ENCODE results near the gene FSTL4.
"Not testable (repeated sequence)": the region's sequence is repeated elsewhere in the genome, so short reads cannot be mapped to it uniquely, and the experiment has no call there.

Gene FSTL4

DNA sequence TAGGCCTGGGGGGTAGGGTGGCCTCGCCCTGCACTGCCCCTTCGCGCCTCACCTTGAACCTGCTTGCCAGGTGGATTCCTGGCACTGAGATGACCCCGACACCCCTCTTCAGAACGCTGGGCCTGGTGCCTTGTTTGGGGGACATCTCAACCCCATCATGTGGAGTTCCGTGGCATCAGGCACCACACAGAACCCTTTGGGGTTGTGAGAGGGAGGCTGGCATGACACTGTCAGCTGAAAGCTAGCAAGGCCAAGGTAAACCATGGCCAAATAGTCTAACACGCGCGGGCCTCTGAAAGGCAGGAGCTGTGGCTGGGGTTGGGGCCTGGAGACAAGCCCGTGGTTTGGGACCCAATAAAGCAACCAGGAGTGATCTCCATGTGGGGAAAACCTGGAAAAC is 163.2 kb downstream of the FSTL4 start:
- DNase-seq = no peak
- Histone ChIP-seq H3K9ac (ENCODE audit: low read depth, low read length) (no peak overlapping the region), H3K4me3 (ENCODE audit: low read depth in 1 of 2, low read length in 2 of 2) (no peak overlapping the region), H3K27me3 (ENCODE audit: insufficient read depth, low read length, poor library complexity) (peaks cover 3% of the 10 kb centered on the region), H3K36me3 (ENCODE audit: insufficient read depth, low read length) (no peaks in the 10 kb centered on the region), H3K27ac (ENCODE audit: low read length) (no peak overlapping the region), H3K9me3 (ENCODE audit: insufficient read depth, low read length, severe bottlenecking) (no peaks in the 10 kb centered on the region), H4K20me1 (ENCODE audit: insufficient read depth, low read length) (no peaks in the 10 kb centered on the region), H3K4me1 (ENCODE audit: insufficient read depth, low read length) (no peaks in the 10 kb centered on the region), H2AFZ (ENCODE audit: low read depth, low read length) (no peak overlapping the region), H3K4me2 (ENCODE audit: insufficient read depth, low read length) (no peak overlapping the region), H3K79me2 (ENCODE audit: insufficient read depth, low read length) (no peaks in the 10 kb centered on the region)
- ATAC-seq (ENCODE audit: insufficient read depth, low read depth) = no peak
- TF ChIP-seq, protein P1, sequence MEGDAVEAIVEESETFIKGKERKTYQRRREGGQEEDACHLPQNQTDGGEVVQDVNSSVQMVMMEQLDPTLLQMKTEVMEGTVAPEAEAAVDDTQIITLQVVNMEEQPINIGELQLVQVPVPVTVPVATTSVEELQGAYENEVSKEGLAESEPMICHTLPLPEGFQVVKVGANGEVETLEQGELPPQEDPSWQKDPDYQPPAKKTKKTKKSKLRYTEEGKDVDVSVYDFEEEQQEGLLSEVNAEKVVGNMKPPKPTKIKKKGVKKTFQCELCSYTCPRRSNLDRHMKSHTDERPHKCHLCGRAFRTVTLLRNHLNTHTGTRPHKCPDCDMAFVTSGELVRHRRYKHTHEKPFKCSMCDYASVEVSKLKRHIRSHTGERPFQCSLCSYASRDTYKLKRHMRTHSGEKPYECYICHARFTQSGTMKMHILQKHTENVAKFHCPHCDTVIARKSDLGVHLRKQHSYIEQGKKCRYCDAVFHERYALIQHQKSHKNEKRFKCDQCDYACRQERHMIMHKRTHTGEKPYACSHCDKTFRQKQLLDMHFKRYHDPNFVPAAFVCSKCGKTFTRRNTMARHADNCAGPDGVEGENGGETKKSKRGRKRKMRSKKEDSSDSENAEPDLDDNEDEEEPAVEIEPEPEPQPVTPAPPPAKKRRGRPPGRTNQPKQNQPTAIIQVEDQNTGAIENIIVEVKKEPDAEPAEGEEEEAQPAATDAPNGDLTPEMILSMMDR (IDR thresholded peaks at IDR 0.05; ENCODE audit: borderline replicate concordance, extremely low read depth, low read length, poor library complexity, severe bottlenecking) = no peak
- TF ChIP-seq EZH2 (IDR thresholded peaks at IDR 0.05; ENCODE audit: borderline replicate concordance, low read depth, low read length, severe bottlenecking) = no peak

DNA sequence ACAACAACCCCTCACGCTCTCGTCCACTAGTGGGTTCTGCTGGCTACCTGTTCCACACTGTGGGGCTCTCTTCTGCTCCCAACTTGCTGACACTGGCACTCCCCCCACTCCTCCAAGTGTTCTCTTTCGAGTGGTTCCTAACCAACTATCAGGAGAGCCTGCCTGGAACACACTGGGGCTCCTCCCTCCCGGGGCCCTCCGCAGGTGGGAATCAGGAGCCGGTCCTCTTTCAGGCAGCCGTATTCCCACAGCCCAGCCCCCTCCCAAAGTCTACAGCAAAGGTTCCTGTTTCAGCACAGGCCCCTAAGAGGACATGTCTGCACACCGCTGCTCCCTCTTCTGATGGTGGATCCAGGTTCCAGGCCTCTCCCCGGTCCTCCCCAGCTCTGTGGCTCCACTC is 165.9 kb downstream of the FSTL4 start:
- ATAC-seq (ENCODE audit: insufficient read depth, low read depth) (no peak), DNase-seq (no peak)
- Histone ChIP-seq H3K27ac (ENCODE audit: low read length) (no peak overlapping the region), H3K9ac (ENCODE audit: low read depth, low read length) (no peak overlapping the region), H4K20me1 (ENCODE audit: insufficient read depth, low read length) (no peaks in the 10 kb centered on the region), H3K27me3 (ENCODE audit: insufficient read depth, low read length, poor library complexity) (peaks cover 3% of the 10 kb centered on the region), H3K9me3 (ENCODE audit: insufficient read depth, low read length, severe bottlenecking) (no peaks in the 10 kb centered on the region), H3K36me3 (ENCODE audit: insufficient read depth, low read length) (no peaks in the 10 kb centered on the region), H2AFZ (ENCODE audit: low read depth, low read length) (no peak overlapping the region), H3K4me1 (ENCODE audit: insufficient read depth, low read length) (no peaks in the 10 kb centered on the region), H3K4me3 (ENCODE audit: low read depth in 1 of 2, low read length in 2 of 2) (no peak overlapping the region), H3K79me2 (ENCODE audit: insufficient read depth, low read length) (no peaks in the 10 kb centered on the region), H3K4me2 (ENCODE audit: insufficient read depth, low read length) (no peak overlapping the region)
- TF ChIP-seq, protein P1 (IDR thresholded peaks at IDR 0.05; ENCODE audit: borderline replicate concordance, extremely low read depth, low read length, poor library complexity, severe bottlenecking) = no peak
- TF ChIP-seq EZH2 (IDR thresholded peaks at IDR 0.05; ENCODE audit: borderline replicate concordance, low read depth, low read length, severe bottlenecking) = no peak

DNA sequence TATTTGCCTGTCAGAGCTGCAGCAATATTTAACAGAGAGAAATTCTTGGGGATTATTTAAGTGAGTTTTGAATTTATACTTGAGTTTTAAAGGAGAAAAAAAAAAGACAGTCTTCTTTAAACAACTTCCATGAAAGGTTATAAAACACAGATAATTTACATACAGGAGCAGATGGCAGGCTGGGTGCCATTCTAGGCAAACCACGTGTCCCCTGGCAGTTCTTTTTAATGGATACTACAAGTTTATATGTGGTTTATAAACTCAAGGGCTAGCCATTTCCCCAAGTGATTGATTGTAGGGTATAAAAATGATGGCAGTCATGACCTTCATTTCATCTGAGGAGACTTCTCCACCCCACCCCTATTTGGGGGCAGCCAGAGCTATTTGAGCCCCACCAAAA is 166.6 kb downstream of the FSTL4 start:
- H3K4me3 ChIP-seq (ENCODE audit: low read depth in 1 of 2, low read length in 2 of 2) = no peak overlapping the region
- TF ChIP-seq EZH2 (IDR thresholded peaks at IDR 0.05; ENCODE audit: borderline replicate concordance, low read depth, low read length, severe bottlenecking) = no peak
- TF ChIP-seq, protein P1 (IDR thresholded peaks at IDR 0.05; ENCODE audit: borderline replicate concordance, extremely low read depth, low read length, poor library complexity, severe bottlenecking) = no peak
- no peak overlapping the region for H3K4me2 ChIP-seq (ENCODE audit: insufficient read depth, low read length)
- H3K9ac ChIP-seq (ENCODE audit: low read depth, low read length) = no peak overlapping the region
- no peaks in the 10 kb centered on the region for H4K20me1 ChIP-seq (ENCODE audit: insufficient read depth, low read length)
- no peaks in the 10 kb centered on the region for H3K79me2 ChIP-seq (ENCODE audit: insufficient read depth, low read length)
- H3K4me1 ChIP-seq (ENCODE audit: insufficient read depth, low read length) = no peaks in the 10 kb centered on the region
- DNase-seq (no peak), ATAC-seq (ENCODE audit: insufficient read depth, low read depth) (no peak)
- no peaks in the 10 kb centered on the region for H3K36me3 ChIP-seq (ENCODE audit: insufficient read depth, low read length)
- H2AFZ ChIP-seq (ENCODE audit: low read depth, low read length) = no peak overlapping the region
- H3K9me3 ChIP-seq (ENCODE audit: insufficient read depth, low read length, severe bottlenecking) = no peaks in the 10 kb centered on the region
- H3K27me3 ChIP-seq (ENCODE audit: insufficient read depth, low read length, poor library complexity) = peaks cover 2% of the 10 kb centered on the region
- H3K27ac ChIP-seq (ENCODE audit: low read length) = no peak overlapping the region

DNA sequence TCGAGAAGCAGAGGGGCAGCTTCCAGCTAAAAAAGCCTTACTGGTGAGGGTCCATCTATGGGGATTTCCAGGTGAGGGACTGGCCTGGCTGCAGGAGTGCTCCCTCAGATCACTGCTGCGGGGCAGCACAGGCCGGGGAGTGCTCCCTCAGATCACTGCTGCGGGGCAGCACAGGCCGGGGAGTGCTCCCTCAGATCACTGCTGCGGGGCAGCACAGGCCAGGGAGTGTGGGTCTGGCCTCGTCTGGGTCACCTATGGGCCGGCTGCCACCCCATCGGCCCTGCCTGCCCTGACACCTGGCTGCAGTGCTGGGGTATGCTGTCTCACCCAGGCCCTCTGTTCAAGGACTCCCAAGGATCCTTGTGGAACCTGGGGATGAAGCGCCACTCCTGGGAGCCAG is 167.1 kb downstream of the FSTL4 start:
- not testable (repeated sequence) for H3K4me1 ChIP-seq (ENCODE audit: insufficient read depth, low read length); DNase-seq; H2AFZ ChIP-seq (ENCODE audit: low read depth, low read length); H3K9me3 ChIP-seq (ENCODE audit: insufficient read depth, low read length, severe bottlenecking); H4K20me1 ChIP-seq (ENCODE audit: insufficient read depth, low read length); H3K4me3 ChIP-seq (ENCODE audit: low read depth in 1 of 2, low read length in 2 of 2); H3K27ac ChIP-seq (ENCODE audit: low read length); H3K36me3 ChIP-seq (ENCODE audit: insufficient read depth, low read length); H3K79me2 ChIP-seq (ENCODE audit: insufficient read depth, low read length); H3K27me3 ChIP-seq (ENCODE audit: insufficient read depth, low read length, poor library complexity); H3K4me2 ChIP-seq (ENCODE audit: insufficient read depth, low read length); H3K9ac ChIP-seq (ENCODE audit: low read depth, low read length); ATAC-seq (ENCODE audit: insufficient read depth, low read depth)
